SK-N-SH (cell line): ENCODE results near the gene SH3PXD2A. TPM values are rescaled to one million over a fixed set of nuclear protein-coding genes. Genes with fewer than 3 reads are reported as not detected.

Source experiments
- CTCF ChIA-PET: fragments of 300-600, 350-600 bp; formaldehyde crosslinking; extraction: SDS; loops from one replicate; lab custom pipeline; 2021; lab: Yijun Ruan, JAX
- POLR2A ChIA-PET: fragments of 350-600 bp; sonication (Branson Sonifier 250); formaldehyde crosslinking; extraction: SDS; loops from one replicate; lab custom pipeline; 2020; ENCODE audit warnings: antibody characterized with exemption, inconsistent platforms; lab: Yijun Ruan, JAX
- DNase-seq: peaks from one replicate; pipeline ENCODE4 v3.0.0; 2012
- H2AFZ ChIP-seq: fragments of 200-600 bp; sonication (generic); 2 replicates; pipeline ENCODE4 v1.8.1; 2016; ENCODE audit warnings: antibody characterized with exemption, mild to moderate bottlenecking, low read depth
- H3F3A ChIP-seq: fragments of 200-600 bp; sonication (generic); replicated peaks from 2 replicates; pipeline ENCODE3; 2016; ENCODE audit warnings: antibody characterized with exemption, mild to moderate bottlenecking; ENCODE audit not compliant: insufficient read depth
- H3K27ac ChIP-seq, 2 experiments: fragments of 200-500 bp in 1 of 2; fragments of 200-600 bp in 1 of 2; sonication (Bioruptor generic) in 1 of 2; sonication (generic), shearing (Covaris generic) in 1 of 2; 2 replicates each; pipeline versions ENCODE4 v1.5.1 to v1.6.1; 2014 to 2016; ENCODE audit warnings: low read depth in 2 of 2, inconsistent platforms in 1 of 2, low read length in 1 of 2, mild to moderate bottlenecking in 1 of 2, mixed read lengths in 1 of 2
- H3K27me3 ChIP-seq: fragments of 200-600 bp; sonication (generic), shearing (Covaris generic); 2 replicates; pipeline ENCODE4 v1.6.1; 2016; ENCODE audit warnings: mixed run types; ENCODE audit not compliant: insufficient read depth
- H3K36me3 ChIP-seq, 2 experiments: fragments of 200-500 bp in 1 of 2; fragments of 200-600 bp in 1 of 2; sonication (Bioruptor generic) in 1 of 2; sonication (generic) in 1 of 2; replicated peaks in 1 of 2; 2 replicates each; pipeline versions ENCODE3 to v1.5.1; 2014 to 2016; ENCODE audit warnings: low read length in 1 of 2, mild to moderate bottlenecking in 1 of 2; ENCODE audit not compliant: insufficient read depth in 2 of 2, control insufficient read depth in 1 of 2
- H3K4me1 ChIP-seq, 2 experiments: fragments of 200-500 bp in 1 of 2; fragments of 200-600 bp in 1 of 2; sonication (Bioruptor generic) in 1 of 2; sonication (generic), shearing (Covaris generic) in 1 of 2; 2 replicates each; pipeline versions ENCODE4 v1.5.1 to v1.6.1; 2014 to 2016; ENCODE audit warnings: low read depth in 1 of 2, low read length in 1 of 2, mixed run types in 1 of 2; ENCODE audit not compliant: insufficient read depth in 2 of 2, control insufficient read depth in 1 of 2
- H3K4me2 ChIP-seq: fragments of 200-600 bp; sonication (generic), shearing (Covaris generic); 2 replicates; pipeline ENCODE4 v1.6.1; 2017; ENCODE audit warnings: mixed run types
- H3K4me3 ChIP-seq, 2 experiments: fragments of 200-500 bp in 1 of 2; fragments of 200-600 bp in 1 of 2; sonication (Bioruptor generic) in 1 of 2; sonication (generic), shearing (Covaris generic) in 1 of 2; 2 replicates each; pipeline versions ENCODE4 v1.5.1 to v1.8.1; 2014 to 2016; ENCODE audit warnings: low read depth in 2 of 2, inconsistent platforms in 1 of 2, low read length in 1 of 2, mild to moderate bottlenecking in 1 of 2, mixed read lengths in 1 of 2, moderate library complexity in 1 of 2
- H3K79me2 ChIP-seq: fragments of 200-600 bp; sonication (generic); 2 replicates; pipeline ENCODE4 v1.8.1; 2017; ENCODE audit warnings: mild to moderate bottlenecking; ENCODE audit not compliant: insufficient read depth
- H3K9ac ChIP-seq: fragments of 200-600 bp; sonication (generic); 2 replicates; pipeline ENCODE4 v1.6.1; 2017; ENCODE audit warnings: mixed run types
- H3K9me2 ChIP-seq: fragments of 200-600 bp; sonication (generic); 2 replicates; pipeline ENCODE4 v1.6.1; 2017; ENCODE audit warnings: mixed run types
- H3K9me3 ChIP-seq: fragments of 200-600 bp; sonication (generic); 2 replicates; pipeline ENCODE4 v1.6.1; 2017; ENCODE audit warnings: mixed run types, mild to moderate bottlenecking, moderate library complexity
- H4K20me1 ChIP-seq: fragments of 200-600 bp; sonication (generic); 2 replicates; pipeline ENCODE4 v1.6.1; 2017; ENCODE audit warnings: mild to moderate bottlenecking, mixed run types; ENCODE audit not compliant: insufficient read depth
- FOSL2 ChIP-seq: IDR thresholded peaks from 2 replicates; pipeline ENCODE4 v1.4.0; 2012; ENCODE audit warnings: low read depth, mild to moderate bottlenecking, moderate library complexity, borderline replicate concordance
- FOXJ3 ChIP-seq: sonication (generic); formaldehyde crosslinking; IDR thresholded peaks from 2 replicates; pipeline ENCODE4 v1.5.1; 2020; ENCODE audit warnings: mild to moderate bottlenecking, missing genetic modification reagents
- FOXM1 ChIP-seq: IDR thresholded peaks from 2 replicates; pipeline ENCODE4 v1.4.0; 2012; ENCODE audit warnings: low read depth, mild to moderate bottlenecking
- GABPA ChIP-seq: IDR thresholded peaks from 2 replicates; pipeline ENCODE4 v1.4.0; 2012; ENCODE audit warnings: low read depth, mild to moderate bottlenecking
- MXI1 ChIP-seq: IDR thresholded peaks from 2 replicates; pipeline ENCODE4 v1.6.1; 2012; ENCODE audit warnings: mild to moderate bottlenecking, low read depth, low read length, improper control_type of control experiment
- POLR2AphosphoS5 ChIP-seq: IDR thresholded peaks from 2 replicates; pipeline ENCODE4 v1.6.1; 2012; ENCODE audit warnings: low read depth, low read length
- RAD21 ChIP-seq: IDR thresholded peaks from 2 replicates; pipeline ENCODE4 v1.6.1; 2012; ENCODE audit warnings: mild to moderate bottlenecking, low read length
- SIN3A ChIP-seq: IDR thresholded peaks from 2 replicates; pipeline ENCODE4 v1.6.1; 2012; ENCODE audit warnings: low read depth, mild to moderate bottlenecking, low read length, moderate library complexity, borderline replicate concordance
- SMC3 ChIP-seq: IDR thresholded peaks from 2 replicates; pipeline ENCODE4 v1.6.1; 2012; ENCODE audit warnings: low read depth, low read length, improper control_type of control experiment
- TCF12 ChIP-seq: IDR thresholded peaks from 2 replicates; pipeline ENCODE4 v1.4.0; 2012
- TEAD4 ChIP-seq: IDR thresholded peaks from 2 replicates; pipeline ENCODE4 v1.4.0; 2012; ENCODE audit warnings: mild to moderate bottlenecking, borderline replicate concordance; ENCODE audit not compliant: insufficient read depth
- YY1 ChIP-seq: IDR thresholded peaks from 2 replicates; pipeline ENCODE4 v1.4.0; 2012; ENCODE audit warnings: low read depth, mild to moderate bottlenecking
- WGBS: methylation state at CpG from one replicate; pipeline ENCODE4 v1.1.6; 2017; ENCODE audit warnings: low lambda C conversion rate; 5-methylcytosine and 5-hydroxymethylcytosine counted together
- polyA plus RNA-seq, 3 experiments: library from polyadenylated mRNA; depleted of rRNA; stranded (reverse); fragments of >200 nt; gene quantifications; 2 replicates each; pipeline ENCODE4 v1.2.3, GENCODE V29; 2012
- TF ChIP-seq, protein P1 (sequence below): IDR thresholded peaks from 2 replicates; pipeline ENCODE4 v1.4.0; 2012; ENCODE audit warnings: low read depth
- TF ChIP-seq, protein P2 (sequence below): fragments of 150-350 bp; IDR thresholded peaks from 2 replicates; pipeline ENCODE4 v1.6.1; 2017; ENCODE audit warnings: antibody characterized with exemption, low read length, low read depth, borderline replicate concordance
- TF ChIP-seq, protein P3 (sequence below): fragments of 150-350 bp; IDR thresholded peaks from 2 replicates; pipeline ENCODE4 v1.6.1; 2016; ENCODE audit warnings: mild to moderate bottlenecking, low read depth, low read length
- TF ChIP-seq, protein P4 (sequence below): IDR thresholded peaks from 2 replicates; pipeline ENCODE4 v1.4.0; 2012; ENCODE audit warnings: low read depth, borderline replicate concordance
- TF ChIP-seq, protein P5 (sequence below): fragments of 200-600 bp; sonication (generic); IDR thresholded peaks from 2 replicates; pipeline ENCODE4 v1.6.1; 2017; ENCODE audit warnings: antibody characterized with exemption, mild to moderate bottlenecking, moderate library complexity

SH3PXD2A gene
- polyA plus RNA-seq, 1 of the 3 experiments (the other 2 are of a cell fraction): 2.5 TPM

DNA sequence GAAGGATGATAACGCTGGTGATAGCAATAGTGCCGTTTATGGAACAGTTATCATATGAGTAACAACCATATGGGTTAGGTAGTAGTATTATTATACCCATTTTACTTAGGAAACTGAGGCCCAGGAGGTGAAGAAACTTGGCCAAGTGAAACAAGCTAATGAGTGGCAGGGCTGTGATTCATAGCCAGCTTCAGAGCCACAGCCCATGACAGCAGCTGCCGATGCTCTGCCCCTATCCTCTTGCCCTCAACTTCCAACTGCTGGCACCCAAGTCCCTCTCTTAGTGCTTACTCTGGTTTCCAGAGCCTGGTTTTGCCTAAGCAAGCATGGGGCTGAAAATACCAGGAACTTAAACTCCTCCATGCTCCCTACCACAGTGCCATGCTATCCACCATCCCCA lies 12.3 kb downstream of the SH3PXD2A start (continued):
- TF ChIP-seq TEAD4: no peak

DNA sequence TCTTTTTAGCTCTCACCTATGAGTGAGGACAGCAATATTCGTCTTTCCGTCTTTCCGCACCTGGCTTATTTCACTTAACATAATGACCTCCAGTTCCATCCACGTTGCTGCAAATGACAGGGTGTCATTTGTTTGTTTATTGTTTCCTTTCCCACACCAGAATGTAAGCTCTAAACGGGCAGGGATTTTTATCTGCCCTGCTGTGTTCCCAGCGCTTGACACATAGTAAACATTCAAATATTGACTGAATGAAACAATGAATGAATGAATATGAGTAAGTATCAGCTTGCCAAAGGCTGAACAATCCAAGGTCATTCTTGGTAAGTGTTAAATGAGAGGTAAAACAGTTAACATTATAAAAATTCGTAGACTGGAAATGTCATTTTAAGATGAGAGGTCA lies 12.8 kb downstream of the SH3PXD2A start:
- H3K9me2 ChIP-seq: no peaks in the 10 kb centered on the region
- peaks cover 42 to 62% of the 10 kb centered on the region in 2 experiments for H3K4me1 ChIP-seq
- peaks cover 14% of the 10 kb centered on the region for H3F3A ChIP-seq
- H3K9ac ChIP-seq: no peak overlapping the region
- H3K4me3 ChIP-seq: no peak overlapping the region
- no peaks in the 10 kb centered on the region for H3K36me3 ChIP-seq
- WGBS: 71% methylated on average over 6 of the region's 7 CpGs
- H3K27ac ChIP-seq: peak overlapping the region; percentile 89 to 94; a peak in 3 of 4 replicates
- H3K27me3 ChIP-seq: no peaks in the 10 kb centered on the region
- CTCF ChIA-PET: interaction anchor here (0.7 to 1.2 kb wide), 3 partner anchors 11 to 129 kb away, joined by 3 to 4 read pairs (median 4); no protein-coding TSS in a partner anchor
- no peak overlapping the region for H3K4me2 ChIP-seq
- POLR2A ChIA-PET: interaction anchor here (1.8 kb wide), 1 partner anchor 9 kb away, joined by 5 read pairs; no protein-coding TSS in a partner anchor
- no peaks in the 10 kb centered on the region for H3K9me3 ChIP-seq
- no peak for DNase-seq
- peaks cover 65% of the 10 kb centered on the region for H3K79me2 ChIP-seq
- H4K20me1 ChIP-seq: peaks cover 3% of the 10 kb centered on the region; the same call in 1 of the 2 replicates
- TF ChIP-seq FOSL2 (no peak), GABPA (no peak), TCF12 (no peak), RAD21 (no peak), SIN3A (no peak), TEAD4 (no peak), YY1 (no peak), FOXM1 (no peak)
- TF ChIP-seq, protein P1, sequence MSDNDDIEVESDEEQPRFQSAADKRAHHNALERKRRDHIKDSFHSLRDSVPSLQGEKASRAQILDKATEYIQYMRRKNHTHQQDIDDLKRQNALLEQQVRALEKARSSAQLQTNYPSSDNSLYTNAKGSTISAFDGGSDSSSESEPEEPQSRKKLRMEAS: no peak
- H2AFZ ChIP-seq: no peak overlapping the region

DNA sequence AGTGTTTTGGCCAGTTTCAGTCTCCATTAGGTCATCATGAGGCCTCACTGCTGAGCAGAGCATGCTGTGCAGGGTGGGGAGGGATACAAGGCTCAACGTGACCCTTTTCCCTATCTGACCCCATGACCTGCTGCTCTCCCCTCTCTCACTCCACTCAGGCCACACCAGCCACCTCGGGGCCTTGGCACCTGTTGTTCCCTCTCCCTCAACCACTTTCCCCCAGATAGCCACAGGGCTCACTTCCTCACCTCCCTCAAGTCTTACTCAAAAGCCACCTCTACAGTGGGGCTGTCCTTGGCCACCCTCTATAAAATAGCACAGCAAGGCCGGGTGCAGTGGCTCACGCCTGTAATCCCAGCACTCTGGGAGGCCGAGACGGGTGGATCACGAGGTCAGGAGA lies 13.9 kb downstream of the SH3PXD2A start:
- TF ChIP-seq, protein P1: no peak
- TF ChIP-seq, protein P2, sequence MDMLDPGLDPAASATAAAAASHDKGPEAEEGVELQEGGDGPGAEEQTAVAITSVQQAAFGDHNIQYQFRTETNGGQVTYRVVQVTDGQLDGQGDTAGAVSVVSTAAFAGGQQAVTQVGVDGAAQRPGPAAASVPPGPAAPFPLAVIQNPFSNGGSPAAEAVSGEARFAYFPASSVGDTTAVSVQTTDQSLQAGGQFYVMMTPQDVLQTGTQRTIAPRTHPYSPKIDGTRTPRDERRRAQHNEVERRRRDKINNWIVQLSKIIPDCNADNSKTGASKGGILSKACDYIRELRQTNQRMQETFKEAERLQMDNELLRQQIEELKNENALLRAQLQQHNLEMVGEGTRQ: no peak
- TF ChIP-seq, protein P3, sequence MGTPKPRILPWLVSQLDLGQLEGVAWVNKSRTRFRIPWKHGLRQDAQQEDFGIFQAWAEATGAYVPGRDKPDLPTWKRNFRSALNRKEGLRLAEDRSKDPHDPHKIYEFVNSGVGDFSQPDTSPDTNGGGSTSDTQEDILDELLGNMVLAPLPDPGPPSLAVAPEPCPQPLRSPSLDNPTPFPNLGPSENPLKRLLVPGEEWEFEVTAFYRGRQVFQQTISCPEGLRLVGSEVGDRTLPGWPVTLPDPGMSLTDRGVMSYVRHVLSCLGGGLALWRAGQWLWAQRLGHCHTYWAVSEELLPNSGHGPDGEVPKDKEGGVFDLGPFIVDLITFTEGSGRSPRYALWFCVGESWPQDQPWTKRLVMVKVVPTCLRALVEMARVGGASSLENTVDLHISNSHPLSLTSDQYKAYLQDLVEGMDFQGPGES: no peak
- TF ChIP-seq MXI1: no peak
- no peak for TF ChIP-seq FOXJ3 (CRISPR knock-in tag)
- TF ChIP-seq SMC3: no peak
- TF ChIP-seq, protein P4, sequence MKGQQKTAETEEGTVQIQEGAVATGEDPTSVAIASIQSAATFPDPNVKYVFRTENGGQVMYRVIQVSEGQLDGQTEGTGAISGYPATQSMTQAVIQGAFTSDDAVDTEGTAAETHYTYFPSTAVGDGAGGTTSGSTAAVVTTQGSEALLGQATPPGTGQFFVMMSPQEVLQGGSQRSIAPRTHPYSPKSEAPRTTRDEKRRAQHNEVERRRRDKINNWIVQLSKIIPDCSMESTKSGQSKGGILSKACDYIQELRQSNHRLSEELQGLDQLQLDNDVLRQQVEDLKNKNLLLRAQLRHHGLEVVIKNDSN: no peak
- no peak for TF ChIP-seq POLR2AphosphoS5
- TF ChIP-seq, protein P5, sequence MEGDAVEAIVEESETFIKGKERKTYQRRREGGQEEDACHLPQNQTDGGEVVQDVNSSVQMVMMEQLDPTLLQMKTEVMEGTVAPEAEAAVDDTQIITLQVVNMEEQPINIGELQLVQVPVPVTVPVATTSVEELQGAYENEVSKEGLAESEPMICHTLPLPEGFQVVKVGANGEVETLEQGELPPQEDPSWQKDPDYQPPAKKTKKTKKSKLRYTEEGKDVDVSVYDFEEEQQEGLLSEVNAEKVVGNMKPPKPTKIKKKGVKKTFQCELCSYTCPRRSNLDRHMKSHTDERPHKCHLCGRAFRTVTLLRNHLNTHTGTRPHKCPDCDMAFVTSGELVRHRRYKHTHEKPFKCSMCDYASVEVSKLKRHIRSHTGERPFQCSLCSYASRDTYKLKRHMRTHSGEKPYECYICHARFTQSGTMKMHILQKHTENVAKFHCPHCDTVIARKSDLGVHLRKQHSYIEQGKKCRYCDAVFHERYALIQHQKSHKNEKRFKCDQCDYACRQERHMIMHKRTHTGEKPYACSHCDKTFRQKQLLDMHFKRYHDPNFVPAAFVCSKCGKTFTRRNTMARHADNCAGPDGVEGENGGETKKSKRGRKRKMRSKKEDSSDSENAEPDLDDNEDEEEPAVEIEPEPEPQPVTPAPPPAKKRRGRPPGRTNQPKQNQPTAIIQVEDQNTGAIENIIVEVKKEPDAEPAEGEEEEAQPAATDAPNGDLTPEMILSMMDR: no peak
- no peak for TF ChIP-seq FOXM1
- no peak for TF ChIP-seq TEAD4
- H4K20me1 ChIP-seq: peaks cover 3% of the 10 kb centered on the region; the same call in 1 of the 2 replicates
- H3K9me2 ChIP-seq: no peaks in the 10 kb centered on the region
- no peaks in the 10 kb centered on the region for H3K9me3 ChIP-seq
- H2AFZ ChIP-seq: no peak overlapping the region
- H3F3A ChIP-seq: peaks cover 14% of the 10 kb centered on the region
- peaks cover 42 to 65% of the 10 kb centered on the region in 2 experiments for H3K4me1 ChIP-seq
- H3K27ac ChIP-seq: no peak overlapping the region; a peak in 1 of 4 replicates
- POLR2A ChIA-PET: no interaction called here
- no peak overlapping the region for H3K4me2 ChIP-seq
- H3K36me3 ChIP-seq: no peaks in the 10 kb centered on the region
- DNase-seq: no peak
- 95% methylated on average over 7 of the region's 7 CpGs for WGBS
- no peak overlapping the region for H3K9ac ChIP-seq
- CTCF ChIA-PET: interaction anchor here (1.2 kb wide), 3 partner anchors 12 to 130 kb away, joined by 3 to 4 read pairs (median 3); no protein-coding TSS in a partner anchor
- peaks cover 63% of the 10 kb centered on the region for H3K79me2 ChIP-seq
- H3K4me3 ChIP-seq: no peak overlapping the region
- no peaks in the 10 kb centered on the region for H3K27me3 ChIP-seq
